ENCODE data around the gene PAX5. TPM values are rescaled to one million over a fixed set of nuclear protein-coding genes. Genes with fewer than 3 reads are reported as not detected.

Gene PAX5
- total RNA-seq, 1 donor from 2014 or later = 0.39 TPM

- Mint-ChIP-seq H3K4me3 (no peak overlapping the region), H3K36me3 (ENCODE audit: low read depth) (no peaks in the 10 kb centered on the region), H3K27me3 (ENCODE audit: insufficient read depth) (peaks cover 3% of the 10 kb centered on the region), H3K27ac (no peak overlapping the region), H3K4me1 (ENCODE audit: low read depth) (no peaks in the 10 kb centered on the region), H3K9me3 (no peaks in the 10 kb centered on the region)
- DNase-seq (ENCODE audit: low spot score) = no peak
- intact Hi-C loops (cut with micrococcal nuclease) = no loop called here
Measured at GRCh38 chr9:36844961-36845360, 189.1 kb downstream of the PAX5 start.

- intact Hi-C loops (cut with micrococcal nuclease) = no loop called here
- Mint-ChIP-seq H3K27ac (no peak overlapping the region), H3K4me3 (no peak overlapping the region), H3K4me1 (ENCODE audit: low read depth) (no peaks in the 10 kb centered on the region), H3K27me3 (ENCODE audit: insufficient read depth) (no peaks in the 10 kb centered on the region), H3K9me3 (no peaks in the 10 kb centered on the region), H3K36me3 (ENCODE audit: low read depth) (no peaks in the 10 kb centered on the region)
- DNase-seq (ENCODE audit: low spot score) = no peak
Measured at GRCh38 chr9:36843964-36844363, 190.1 kb downstream of the PAX5 start.

- no peak for DNase-seq (ENCODE audit: low spot score)
- Mint-ChIP-seq H3K4me3 (no peak overlapping the region), H3K36me3 (ENCODE audit: low read depth) (no peaks in the 10 kb centered on the region), H3K4me1 (ENCODE audit: low read depth) (no peaks in the 10 kb centered on the region), H3K27me3 (ENCODE audit: insufficient read depth) (no peaks in the 10 kb centered on the region), H3K27ac (no peak overlapping the region), H3K9me3 (no peaks in the 10 kb centered on the region)
- intact Hi-C loops (cut with micrococcal nuclease) = no loop called here
Measured at GRCh38 chr9:36842560-36843530, 191.2 kb downstream of the PAX5 start.

- DNase-seq (ENCODE audit: low spot score) = no peak
- intact Hi-C loops (cut with micrococcal nuclease) = no loop called here
- no peak overlapping the region for H3K4me3 Mint-ChIP-seq
- no peaks in the 10 kb centered on the region for H3K27me3 Mint-ChIP-seq (ENCODE audit: insufficient read depth)
- no peaks in the 10 kb centered on the region for H3K9me3 Mint-ChIP-seq
- no peaks in the 10 kb centered on the region for H3K36me3 Mint-ChIP-seq (ENCODE audit: low read depth)
- H3K4me1 Mint-ChIP-seq (ENCODE audit: low read depth) = no peaks in the 10 kb centered on the region
- H3K27ac Mint-ChIP-seq = no peak overlapping the region
Measured at GRCh38 chr9:36840898-36841536, 193.1 kb downstream of the PAX5 start.

GRCh38 chr9:36839131-36839885, 194.8 kb downstream of the PAX5 start:
- intact Hi-C loops (cut with micrococcal nuclease) = no loop called here
- no peak overlapping the region for H3K4me3 Mint-ChIP-seq
- H3K27me3 Mint-ChIP-seq (ENCODE audit: insufficient read depth) = no peaks in the 10 kb centered on the region
- H3K36me3 Mint-ChIP-seq (ENCODE audit: low read depth) = no peaks in the 10 kb centered on the region
- no peaks in the 10 kb centered on the region for H3K9me3 Mint-ChIP-seq
- H3K27ac Mint-ChIP-seq = no peak overlapping the region
- H3K4me1 Mint-ChIP-seq (ENCODE audit: low read depth) = no peaks in the 10 kb centered on the region
- DNase-seq (ENCODE audit: low spot score) = no peak

- H3K36me3 Mint-ChIP-seq (ENCODE audit: low read depth) = no peaks in the 10 kb centered on the region
- no peaks in the 10 kb centered on the region for H3K27me3 Mint-ChIP-seq (ENCODE audit: insufficient read depth)
- H3K4me3 Mint-ChIP-seq = no peak overlapping the region
- no peaks in the 10 kb centered on the region for H3K9me3 Mint-ChIP-seq
- no peak overlapping the region for H3K27ac Mint-ChIP-seq
- intact Hi-C loops (cut with micrococcal nuclease) = no loop called here
- no peaks in the 10 kb centered on the region for H3K4me1 Mint-ChIP-seq (ENCODE audit: low read depth)
- no peak for DNase-seq (ENCODE audit: low spot score)
Measured at GRCh38 chr9:36837431-36838405, 196.3 kb downstream of the PAX5 start.

- intact Hi-C loops (cut with micrococcal nuclease) = no loop called here
- H3K9me3 Mint-ChIP-seq = no peaks in the 10 kb centered on the region
- H3K36me3 Mint-ChIP-seq (ENCODE audit: low read depth) = no peaks in the 10 kb centered on the region
- H3K27me3 Mint-ChIP-seq (ENCODE audit: insufficient read depth) = peaks cover 5% of the 10 kb centered on the region
- H3K4me3 Mint-ChIP-seq = no peak overlapping the region
- H3K4me1 Mint-ChIP-seq (ENCODE audit: low read depth) = no peaks in the 10 kb centered on the region
- H3K27ac Mint-ChIP-seq = no peak overlapping the region
- DNase-seq (ENCODE audit: low spot score) = no peak
Measured at GRCh38 chr9:36836486-36836885, 197.6 kb downstream of the PAX5 start.

- Mint-ChIP-seq H3K4me3 (no peak overlapping the region), H3K36me3 (ENCODE audit: low read depth) (no peaks in the 10 kb centered on the region), H3K27me3 (ENCODE audit: insufficient read depth) (peaks cover 5% of the 10 kb centered on the region), H3K27ac (no peak overlapping the region), H3K4me1 (ENCODE audit: low read depth) (no peaks in the 10 kb centered on the region), H3K9me3 (no peaks in the 10 kb centered on the region)
- DNase-seq (ENCODE audit: low spot score) = no peak
- intact Hi-C loops (cut with micrococcal nuclease) = no loop called here
Measured at GRCh38 chr9:36835271-36835996, 198.6 kb downstream of the PAX5 start.

- no peak for DNase-seq (ENCODE audit: low spot score)
- no peak overlapping the region for H3K4me3 Mint-ChIP-seq
- no peak overlapping the region for H3K27ac Mint-ChIP-seq
- no peaks in the 10 kb centered on the region for H3K9me3 Mint-ChIP-seq
- no peaks in the 10 kb centered on the region for H3K4me1 Mint-ChIP-seq (ENCODE audit: low read depth)
- no peaks in the 10 kb centered on the region for H3K36me3 Mint-ChIP-seq (ENCODE audit: low read depth)
- intact Hi-C loops (cut with micrococcal nuclease) = no loop called here
- H3K27me3 Mint-ChIP-seq (ENCODE audit: insufficient read depth) = peaks cover 7% of the 10 kb centered on the region
Measured at GRCh38 chr9:36834736-36835135, 199.3 kb downstream of the PAX5 start.

GRCh38 chr9:36833954-36834353, 200.1 kb downstream of the PAX5 start:
- no peaks in the 10 kb centered on the region for H3K4me1 Mint-ChIP-seq (ENCODE audit: low read depth)
- intact Hi-C loops (cut with micrococcal nuclease) = no loop called here
- no peak overlapping the region for H3K27ac Mint-ChIP-seq
- no peak overlapping the region for H3K4me3 Mint-ChIP-seq
- no peak for DNase-seq (ENCODE audit: low spot score)
- no peaks in the 10 kb centered on the region for H3K9me3 Mint-ChIP-seq
- no peaks in the 10 kb centered on the region for H3K36me3 Mint-ChIP-seq (ENCODE audit: low read depth)
- H3K27me3 Mint-ChIP-seq (ENCODE audit: insufficient read depth) = peaks cover 7% of the 10 kb centered on the region

GRCh38 chr9:36832164-36832795, 201.8 kb downstream of the PAX5 start:
- Mint-ChIP-seq H3K4me1 (ENCODE audit: low read depth) (no peaks in the 10 kb centered on the region), H3K27ac (no peak overlapping the region), H3K36me3 (ENCODE audit: low read depth) (no peaks in the 10 kb centered on the region), H3K9me3 (no peaks in the 10 kb centered on the region), H3K27me3 (ENCODE audit: insufficient read depth) (peaks cover 7% of the 10 kb centered on the region), H3K4me3 (no peak overlapping the region)
- intact Hi-C loops (cut with micrococcal nuclease) = no loop called here
- DNase-seq (ENCODE audit: low spot score) = no peak

All from activated T-helper 1 cell treated with anti-CD3 and anti-CD28 coated beads, Interleukin-12 subunit alpha, Interleukin-12 subunit beta, Interleukin-2, Interleukin-4 antibody, amounts not matched to agents 30 ng/mL and 10 ng/mL and 1 ng/mL, durations not matched to agents 14 hours and 24 hours and 36 hours (primary cell).